Measurements from ENCODE around the gene DHX34. TPM values are rescaled to one million over a fixed set of nuclear protein-coding genes. Genes with fewer than 3 reads are reported as not detected.
"Not testable (repeated sequence)": the region's sequence is repeated elsewhere in the genome, so short reads cannot be mapped to it uniquely, and the experiment has no call there.

DHX34 gene
- 10.8 and 16.2 TPM in 2 replicates for total RNA-seq (2014; rRNA removed; shearing (Covaris generic))

GRCh38 chr19:47348819-47349795 lies at the start of gene DHX34:
DHX34 (plus strand) TSS chr19:47349315; CDS start chr19:47353031, 3,716 bp downstream.
- DNase-seq (ENCODE audit: low read depth) = peak; percentile 98

GRCh38 chr19:47300867-47301266 lies 48.2 kb upstream of the DHX34 start:
- DNase-seq (ENCODE audit: low read depth) = not testable (repeated sequence)

GRCh38 chr19:47302249-47302648 lies 46.9 kb upstream of the DHX34 start:
- no peak for DNase-seq (ENCODE audit: low read depth)

GRCh38 chr19:47303966-47304365 lies 45.1 kb upstream of the DHX34 start:
- DNase-seq (ENCODE audit: low read depth) = no peak

GRCh38 chr19:47305309-47305751 lies 43.8 kb upstream of the DHX34 start:
- peak; percentile 67 for DNase-seq (ENCODE audit: low read depth)

- no peak for DNase-seq (ENCODE audit: low read depth)
Observed at GRCh38 chr19:47306303-47306702, 42.8 kb upstream of the DHX34 start.

GRCh38 chr19:47309038-47309437 lies 40.1 kb upstream of the DHX34 start:
- DNase-seq (ENCODE audit: low read depth) = peak; percentile 12

- peak; percentile 29 for DNase-seq (ENCODE audit: low read depth)
Observed at GRCh38 chr19:47309608-47310007, 39.5 kb upstream of the DHX34 start, which contains the start of gene C5AR1. C5AR1 (plus strand) TSS chr19:47309861; CDS start chr19:47309896, 35 bp downstream.

GRCh38 chr19:47310323-47310722 lies 38.8 kb upstream of the DHX34 start:
- no peak for DNase-seq (ENCODE audit: low read depth)

GRCh38 chr19:47310819-47311218 lies 38.3 kb upstream of the DHX34 start:
- peak; percentile 27 for DNase-seq (ENCODE audit: low read depth)

GRCh38 chr19:47312366-47313006 lies 36.6 kb upstream of the DHX34 start:
- no peak for DNase-seq (ENCODE audit: low read depth)

- DNase-seq (ENCODE audit: low read depth) = no peak
Observed at GRCh38 chr19:47313754-47314295, 35.3 kb upstream of the DHX34 start.

- peak; percentile 93 for DNase-seq (ENCODE audit: low read depth)
Observed at GRCh38 chr19:47315125-47315821, 33.8 kb upstream of the DHX34 start.

GRCh38 chr19:47316513-47316912 lies 32.6 kb upstream of the DHX34 start:
- no peak for DNase-seq (ENCODE audit: low read depth)

GRCh38 chr19:47319923-47320871 lies 28.9 kb upstream of the DHX34 start:
- DNase-seq (ENCODE audit: low read depth) = no peak

- no peak for DNase-seq (ENCODE audit: low read depth)
Observed at GRCh38 chr19:47321630-47322029, 27.5 kb upstream of the DHX34 start.

GRCh38 chr19:47322058-47322457 lies 27.1 kb upstream of the DHX34 start:
- no peak for DNase-seq (ENCODE audit: low read depth)

GRCh38 chr19:47323409-47323808 lies 25.7 kb upstream of the DHX34 start:
- no peak for DNase-seq (ENCODE audit: low read depth)

GRCh38 chr19:47323872-47324271 lies 25.2 kb upstream of the DHX34 start:
- DNase-seq (ENCODE audit: low read depth) = no peak

GRCh38 chr19:47324502-47324901 lies 24.6 kb upstream of the DHX34 start:
- no peak for DNase-seq (ENCODE audit: low read depth)

GRCh38 chr19:47330466-47330869 lies 18.6 kb upstream of the DHX34 start:
- no peak for DNase-seq (ENCODE audit: low read depth)
